CD4-positive, alpha-beta T cell (primary cell): ENCODE measurements around the gene C19orf81. TPM values are rescaled to one million over a fixed set of nuclear protein-coding genes. Genes with fewer than 3 reads are reported as not detected.

Source experiments
- ATAC-seq: fragments of 200-7000 bp; cut with Tn5 transposase; one replicate; pipeline ENCODE4 v1.10.0; 2022; ENCODE audit warnings: mild to moderate bottlenecking; ENCODE audit not compliant: poor library complexity
- CTCF ChIA-PET: fragments of 350-600 bp; sonication (Branson Sonifier 250); formaldehyde crosslinking; loops from one replicate; lab custom pipeline; 2021; ENCODE audit warnings: antibody characterized with exemption, inconsistent platforms; lab: Charles Lee
- POLR2A ChIA-PET: fragments of 350-600 bp; sonication (Branson Sonifier 250); formaldehyde crosslinking; loops from one replicate; lab custom pipeline; 2021; ENCODE audit warnings: antibody characterized with exemption, inconsistent platforms; lab: Charles Lee
- DNase-seq, 14 experiments: peaks; one replicate each; pipeline ENCODE4 v3.0.0-alpha.2; 2013 to 2020; ENCODE audit warnings: mixed read lengths in 2 of 14
- H3K27ac ChIP-seq, 2 donors: one replicate each; pipeline versions ENCODE4 v1.5.1 to v1.7.0; 2013; ENCODE audit warnings: low read length in 2 of 2, low read depth in 1 of 2, mild to moderate bottlenecking in 1 of 2
- H3K27me3 ChIP-seq, 2 experiments: 1 replicate in 1 of 2; 2 replicates in 1 of 2; pipeline versions ENCODE4 v1.6.1 to v1.7.0; 2013; ENCODE audit warnings: low read length in 2 of 2, control low read depth in 1 of 2, mild to moderate bottlenecking in 1 of 2, moderate library complexity in 1 of 2; ENCODE audit not compliant: insufficient read depth in 2 of 2, control insufficient read depth in 1 of 2
- H3K36me3 ChIP-seq: one replicate; pipeline ENCODE4 v1.6.1; 2013; ENCODE audit warnings: low read length, control low read depth; ENCODE audit not compliant: insufficient read depth
- H3K4me1 ChIP-seq: one replicate; pipeline ENCODE4 v1.6.1; 2013; ENCODE audit warnings: low read length, control low read depth; ENCODE audit not compliant: insufficient read depth
- H3K4me3 ChIP-seq: one replicate; pipeline ENCODE4 v1.5.1; 2013; ENCODE audit warnings: mild to moderate bottlenecking, low read length, moderate library complexity
- H3K9me3 ChIP-seq, 2 experiments: 1 replicate in 1 of 2; 2 replicates in 1 of 2; pipeline versions ENCODE4 v1.6.1 to v1.7.0; 2013; ENCODE audit warnings: low read length in 2 of 2, mild to moderate bottlenecking in 2 of 2, control low read depth in 1 of 2, moderate library complexity in 1 of 2; ENCODE audit not compliant: control insufficient read depth in 1 of 2, insufficient read depth in 1 of 2
- H3K27ac Mint-ChIP-seq: one replicate; pipeline ENCODE4 v1.8.0; 2020; ENCODE audit warnings: mixed read lengths
- H3K27me3 Mint-ChIP-seq: one replicate; pipeline ENCODE4 v1.8.0; 2021; ENCODE audit warnings: mixed read lengths
- H3K36me3 Mint-ChIP-seq: one replicate; pipeline ENCODE4 v1.8.0; 2021; ENCODE audit warnings: low read depth, mixed read lengths
- H3K4me1 Mint-ChIP-seq: one replicate; pipeline ENCODE4 v1.8.0; 2021; ENCODE audit warnings: low read depth, mixed read lengths
- H3K4me3 Mint-ChIP-seq: one replicate; pipeline ENCODE4 v1.8.0; 2020; ENCODE audit warnings: mild to moderate bottlenecking, mixed read lengths
- H3K9me3 Mint-ChIP-seq: one replicate; pipeline ENCODE4 v1.8.0; 2020; ENCODE audit warnings: mixed read lengths
- CTCF ChIP-seq: fragments of 200-600 bp; IDR thresholded peaks from one replicate; pipeline ENCODE4 v1.8.0; 2022; ENCODE audit warnings: antibody characterized with exemption, mild to moderate bottlenecking
- intact Hi-C, 2 experiments: fragments of 100-400 bp; cut with DNase I in 1 of 2; cut with micrococcal nuclease in 1 of 2; formaldehyde crosslinking; loops; one replicate each; pipeline versions ENCODE4 v1.15.1 to v1.9.0; 2023 to 2025; cut with DNase I, micrococcal nuclease
- total RNA-seq, 174 experiments: library from RNA in 2 of 174; stranded (reverse) in 2 of 174; gene quantifications; one replicate each; pipeline ENCODE4 v1.2.3 and lab custom pipeline; 2021 to 2026

C19orf81 gene
- total RNA-seq, 2 experiments from 2014 or later, result not detected

DNA sequence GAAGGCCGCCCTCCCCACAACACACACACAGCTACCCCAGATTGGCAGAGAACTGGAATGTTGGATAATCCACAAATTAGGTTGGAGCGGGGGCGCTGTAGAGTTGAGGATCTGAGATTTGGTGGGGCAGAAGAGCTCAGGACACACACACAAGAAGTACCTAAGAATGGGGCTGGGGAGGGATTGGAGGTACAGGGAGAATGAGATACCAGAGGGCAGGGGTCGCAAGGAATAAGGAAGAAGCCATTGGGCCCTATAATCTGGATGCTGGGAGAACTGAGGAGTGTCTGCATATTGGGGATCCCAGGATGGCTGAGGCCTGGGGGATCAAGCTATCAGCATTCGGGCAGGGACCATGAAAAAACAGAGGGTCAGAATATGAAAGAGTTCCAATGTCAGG is 21.1 kb upstream of the C19orf81 start:
- no peak overlapping the region for H3K27ac ChIP-seq
- no peak overlapping the region for H3K4me3 ChIP-seq
- no peak for ATAC-seq
- no peak for TF ChIP-seq CTCF
- intact Hi-C loops, result no loop called here
- POLR2A ChIA-PET, result no interaction called here
- Mint-ChIP-seq H3K4me1 (no peaks in the 10 kb centered on the region), H3K27ac (no peak overlapping the region), H3K27me3 (peaks cover 34% of the 10 kb centered on the region), H3K4me3 (no peak overlapping the region), H3K36me3 (no peaks in the 10 kb centered on the region), H3K9me3 (no peaks in the 10 kb centered on the region)
- H3K9me3 ChIP-seq, result peaks cover 4 to 26% of the 10 kb centered on the region in 2 experiments
- CTCF ChIA-PET, result no interaction called here
- H3K4me1 ChIP-seq, result no peaks in the 10 kb centered on the region
- DNase-seq, result no peak
- no peaks in the 10 kb centered on the region for H3K36me3 ChIP-seq
- no peaks in the 10 kb centered on the region for H3K27me3 ChIP-seq

GRCh38 chr19:50628551-50628950 is 20.7 kb upstream of the C19orf81 start:
- intact Hi-C loops, result no loop called here
- H3K9me3 ChIP-seq, result peaks cover 8 to 26% of the 10 kb centered on the region in 2 experiments
- no peaks in the 10 kb centered on the region for H3K36me3 ChIP-seq
- DNase-seq (no peak), ATAC-seq (no peak)
- H3K4me1 ChIP-seq, result no peaks in the 10 kb centered on the region
- H3K4me3 ChIP-seq, result no peak overlapping the region
- H3K27ac ChIP-seq, result no peak overlapping the region
- POLR2A ChIA-PET, result no interaction called here
- H3K9me3 Mint-ChIP-seq, result peaks cover 3% of the 10 kb centered on the region
- H3K4me1 Mint-ChIP-seq, result no peaks in the 10 kb centered on the region
- H3K36me3 Mint-ChIP-seq, result no peaks in the 10 kb centered on the region
- H3K27ac Mint-ChIP-seq, result no peak overlapping the region
- no peaks in the 10 kb centered on the region for H3K27me3 ChIP-seq
- no peak overlapping the region for H3K4me3 Mint-ChIP-seq
- no peak for TF ChIP-seq CTCF
- CTCF ChIA-PET, result no interaction called here
- H3K27me3 Mint-ChIP-seq, result peaks cover 38% of the 10 kb centered on the region

DNA sequence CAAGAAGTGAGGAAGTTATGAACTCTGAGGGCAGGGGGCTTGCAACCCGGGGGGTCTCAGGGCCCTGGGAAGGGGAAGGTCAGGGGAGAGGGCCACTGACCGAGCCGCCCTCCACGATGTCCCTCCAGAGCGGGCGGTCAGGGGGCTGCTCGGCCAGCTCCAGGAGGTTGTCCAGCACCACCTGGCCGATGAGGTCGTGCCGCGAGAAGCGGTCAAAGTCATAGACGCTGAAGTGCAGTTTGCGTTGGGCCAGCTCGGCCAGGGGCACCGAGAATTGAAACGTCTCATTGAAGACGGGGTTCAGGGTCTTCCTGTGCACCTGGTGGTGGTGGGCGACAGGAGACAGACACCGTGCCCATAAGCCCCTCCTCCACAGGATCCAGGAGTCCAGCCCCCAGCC is 20.1 kb upstream of the C19orf81 start:
- H3K36me3 Mint-ChIP-seq, result no peaks in the 10 kb centered on the region
- no peak for TF ChIP-seq CTCF
- no peaks in the 10 kb centered on the region for H3K4me1 Mint-ChIP-seq
- H3K27me3 ChIP-seq, result no peaks in the 10 kb centered on the region
- no peak overlapping the region for H3K4me3 ChIP-seq
- H3K27me3 Mint-ChIP-seq, result peaks cover 38% of the 10 kb centered on the region
- intact Hi-C loops, result no loop called here
- H3K27ac ChIP-seq, result no peak overlapping the region
- ChIA-PET POLR2A (no interaction called here), CTCF (no interaction called here)
- H3K9me3 Mint-ChIP-seq, result peaks cover 6% of the 10 kb centered on the region
- H3K4me3 Mint-ChIP-seq, result no peak overlapping the region
- DNase-seq, result no peak
- H3K9me3 ChIP-seq, result peaks cover 14 to 30% of the 10 kb centered on the region in 2 experiments
- H3K27ac Mint-ChIP-seq, result no peak overlapping the region
- H3K36me3 ChIP-seq, result no peaks in the 10 kb centered on the region
- no peaks in the 10 kb centered on the region for H3K4me1 ChIP-seq
- no peak for ATAC-seq
